Measurements from ENCODE around the gene NPB.

The NPB gene

GRCh38 chr17:81902023-81902652 lies at the start of gene NPB:
Gene NPB (plus strand): TSS chr17:81902238. CDS start chr17:81902278, 40 bp downstream.
- DNase-seq (ENCODE audit: low read depth in 4 of 4, low spot score in 1 of 4): no peak

GRCh38 chr17:81854974-81855774 lies 46.9 kb upstream of the NPB start:
- DNase-seq (ENCODE audit: low read depth in 4 of 4, low spot score in 1 of 4): no peak

GRCh38 chr17:81858170-81858966 lies 43.7 kb upstream of the NPB start:
- DNase-seq (ENCODE audit: low read depth in 4 of 4, low spot score in 1 of 4): no peak

GRCh38 chr17:81858967-81859905 lies 42.8 kb upstream of the NPB start:
- no peak for DNase-seq (ENCODE audit: low read depth in 4 of 4, low spot score in 1 of 4)

- peak in 2 of 4 experiments; percentile 82 to 91 for DNase-seq (ENCODE audit: low read depth in 4 of 4, low spot score in 1 of 4)
Observed at GRCh38 chr17:81859906-81860755, 41.9 kb upstream of the NPB start, which contains the start of gene P4HB. Gene P4HB (minus strand): TSS chr17:81860535. CDS start chr17:81860471, 64 bp downstream.

- DNase-seq (ENCODE audit: low read depth in 4 of 4, low spot score in 1 of 4): peak; percentile 98 to 99 (median 98)
Observed at GRCh38 chr17:81860756-81861568, 41.1 kb upstream of the NPB start.

GRCh38 chr17:81863123-81863675 lies 38.8 kb upstream of the NPB start:
- DNase-seq (ENCODE audit: low read depth in 4 of 4, low spot score in 1 of 4): no peak

- no peak for DNase-seq (ENCODE audit: low read depth in 4 of 4, low spot score in 1 of 4)
Observed at GRCh38 chr17:81863833-81864768, 37.9 kb upstream of the NPB start.

GRCh38 chr17:81865358-81865732 lies 36.7 kb upstream of the NPB start:
- DNase-seq (ENCODE audit: low read depth in 4 of 4, low spot score in 1 of 4): no peak

GRCh38 chr17:81865733-81866439 lies 36.2 kb upstream of the NPB start:
- no peak for DNase-seq (ENCODE audit: low read depth in 4 of 4, low spot score in 1 of 4)

GRCh38 chr17:81866440-81867169 lies 35.4 kb upstream of the NPB start:
- no peak for DNase-seq (ENCODE audit: low read depth in 4 of 4, low spot score in 1 of 4)

GRCh38 chr17:81867170-81867990 lies 34.7 kb upstream of the NPB start:
- DNase-seq (ENCODE audit: low read depth in 4 of 4, low spot score in 1 of 4): no peak

- DNase-seq (ENCODE audit: low read depth in 4 of 4, low spot score in 1 of 4): no peak
Observed at GRCh38 chr17:81867991-81868673, 33.9 kb upstream of the NPB start.

- no peak for DNase-seq (ENCODE audit: low read depth in 4 of 4, low spot score in 1 of 4)
Observed at GRCh38 chr17:81868674-81869220, 33.3 kb upstream of the NPB start.

All from stimulated activated CD4-positive, alpha-beta T cell treated with anti-CD3 and anti-CD28 coated beads, Interleukin-1b, Interleukin-23, amount 100 ng/mL, for 24 hours (primary cell).